GM21717 (cell line): Measurements from ENCODE around the gene IGSF22.
A peak's percentile ranks its signal among the peaks of the same experiment; 100 is the strongest.

Experiments
- ATAC-seq: cut with Tn5 transposase; IDR thresholded peaks from one replicate; pipeline ENCODE4 v1.9.1; 2021; ENCODE audit warnings: mild to moderate bottlenecking, moderate library complexity; ENCODE audit not compliant: unreplicated experiment

IGSF22 gene

DNA sequence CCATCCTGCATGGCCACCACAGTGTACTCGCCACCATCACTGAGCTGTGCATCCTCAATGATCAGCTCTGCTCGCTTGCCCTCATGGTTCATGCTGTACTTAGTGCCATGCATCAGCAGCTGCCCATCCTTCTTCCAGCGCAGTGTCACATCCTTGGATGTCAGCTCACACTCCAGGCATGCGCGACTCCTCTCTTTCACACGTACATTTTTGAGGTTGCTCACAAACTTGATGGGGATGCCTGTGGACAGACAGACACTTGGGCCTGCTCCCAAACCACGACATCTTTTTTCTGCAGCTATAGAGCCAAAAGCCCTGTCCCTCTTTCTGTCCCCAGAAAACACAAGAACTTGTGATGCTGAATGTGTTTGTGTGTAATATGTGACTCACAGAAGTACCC lies 10.5 kb downstream of the IGSF22 start:
- ATAC-seq: no peak

DNA sequence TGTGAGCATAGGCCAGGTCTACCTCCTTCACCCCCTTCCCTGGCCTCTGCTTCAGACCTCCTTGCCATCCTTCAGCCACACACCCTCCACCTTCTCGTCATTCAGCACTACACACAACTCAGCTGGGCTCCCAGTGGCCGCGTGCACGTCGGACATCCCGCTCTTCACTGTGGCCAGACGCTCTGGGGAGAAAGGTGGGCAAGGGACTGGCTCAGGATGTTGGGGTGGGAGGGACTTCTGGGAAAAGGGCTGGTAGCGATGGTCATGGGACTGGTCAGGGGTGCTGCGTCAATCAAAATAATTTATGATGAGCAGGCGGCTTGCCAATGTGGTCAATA lies 11.6 kb downstream of the IGSF22 start:
- ATAC-seq: no peak

DNA sequence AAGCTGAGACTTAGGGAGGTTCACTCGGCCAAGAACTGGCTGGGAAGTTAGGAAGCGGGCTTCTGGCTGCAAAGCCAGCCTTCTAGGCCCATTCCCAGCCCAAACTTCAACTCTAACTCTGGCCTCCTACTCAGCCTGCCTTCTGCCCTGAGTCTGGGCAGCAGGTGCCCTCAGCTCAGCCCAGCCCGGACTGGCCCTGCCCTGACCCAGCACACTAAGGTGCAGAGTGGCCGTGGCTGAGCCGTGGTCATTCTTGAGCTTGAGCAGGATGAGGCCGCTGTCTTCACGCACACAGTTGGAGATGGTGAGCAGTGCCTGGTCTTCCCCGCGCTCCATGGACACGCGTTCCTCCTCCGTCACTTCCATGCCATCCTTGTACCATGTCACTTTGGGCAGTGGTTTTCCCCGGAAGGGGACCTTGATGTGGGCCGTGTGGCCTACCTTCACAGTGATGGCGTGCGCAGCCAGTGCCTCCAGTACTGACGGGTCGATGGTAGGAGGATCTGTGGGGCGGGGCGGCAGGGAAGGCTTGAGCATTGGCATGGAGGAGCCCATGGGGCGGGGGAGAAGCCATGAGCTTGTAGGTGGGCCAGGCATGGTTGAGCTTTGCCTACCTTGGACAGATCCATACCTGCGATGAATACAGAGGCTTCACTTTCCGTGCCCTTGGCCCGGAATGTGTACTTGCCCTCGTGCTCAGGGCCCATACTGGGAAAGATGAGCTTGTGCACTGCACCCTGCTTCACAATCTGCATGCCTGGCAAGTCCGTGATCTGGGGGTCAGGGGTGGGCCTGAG lies 12.1 kb downstream of the IGSF22 start:
- ATAC-seq: no peak

DNA sequence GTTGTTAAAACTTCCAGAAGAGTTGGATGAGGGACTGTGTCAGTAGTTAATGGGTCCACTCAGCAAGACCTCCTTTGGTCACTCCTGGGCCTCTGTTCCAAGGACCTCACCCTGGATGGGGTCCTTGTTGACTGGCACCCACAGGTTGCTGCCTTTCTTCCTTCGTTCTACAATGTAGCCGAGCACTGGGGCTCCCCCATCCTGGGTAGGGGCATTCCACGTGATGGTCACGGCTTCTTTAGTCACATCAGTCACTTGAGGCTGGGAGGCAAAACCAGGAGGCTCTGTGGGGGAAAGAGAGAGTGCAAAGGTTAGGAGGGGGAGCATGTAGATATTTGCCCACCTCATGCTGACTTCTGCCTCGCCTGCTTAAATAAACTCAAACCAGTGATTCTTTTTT lies 15.4 kb downstream of the IGSF22 start:
- peak; percentile 57 for ATAC-seq

DNA sequence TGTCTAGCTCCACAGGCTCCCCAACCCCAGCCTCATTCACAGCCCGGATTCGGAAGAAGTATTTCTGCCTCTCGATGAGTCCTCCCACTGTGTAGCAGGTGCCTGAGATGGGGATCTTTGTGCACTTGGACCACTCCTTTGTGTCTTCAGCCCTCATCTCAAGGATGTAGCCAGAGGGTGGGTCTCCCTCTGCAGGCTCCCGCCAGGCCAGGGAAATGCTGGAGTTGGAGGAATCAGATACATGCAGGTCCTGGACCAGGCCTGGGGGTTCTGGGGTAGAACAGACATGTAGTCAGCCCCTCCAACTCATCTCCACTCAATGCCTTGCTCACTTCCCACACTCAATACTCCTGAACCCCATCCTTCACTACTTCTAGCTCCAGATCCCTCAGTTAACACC lies 16.6 kb downstream of the IGSF22 start:
- no peak for ATAC-seq

DNA sequence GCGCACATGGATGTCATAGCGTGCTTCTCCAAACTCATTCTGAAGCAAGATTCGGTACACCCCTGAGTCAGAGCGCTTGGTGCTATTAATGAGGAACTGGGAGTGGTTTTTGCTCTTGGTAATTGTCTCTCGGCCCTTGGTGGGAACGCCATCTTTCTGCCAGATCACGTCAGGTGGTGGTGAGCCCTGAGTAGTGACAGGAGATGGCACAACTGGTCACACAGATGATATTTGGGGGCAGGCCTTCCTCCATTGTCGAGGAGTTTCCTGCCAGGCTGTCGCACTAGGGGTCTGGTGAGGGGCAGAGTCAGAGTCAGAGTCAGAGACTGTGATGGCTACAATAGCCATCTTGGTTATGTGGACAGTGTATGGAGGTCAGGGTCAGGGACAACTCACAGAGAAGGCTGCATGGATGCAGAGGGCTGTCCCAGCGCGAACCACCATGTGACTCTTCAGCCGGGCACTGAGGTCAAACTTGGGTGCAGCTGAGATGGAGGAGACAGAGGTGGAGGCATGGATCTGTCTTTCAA lies 18.1 kb downstream of the IGSF22 start:
- ATAC-seq: no peak

DNA sequence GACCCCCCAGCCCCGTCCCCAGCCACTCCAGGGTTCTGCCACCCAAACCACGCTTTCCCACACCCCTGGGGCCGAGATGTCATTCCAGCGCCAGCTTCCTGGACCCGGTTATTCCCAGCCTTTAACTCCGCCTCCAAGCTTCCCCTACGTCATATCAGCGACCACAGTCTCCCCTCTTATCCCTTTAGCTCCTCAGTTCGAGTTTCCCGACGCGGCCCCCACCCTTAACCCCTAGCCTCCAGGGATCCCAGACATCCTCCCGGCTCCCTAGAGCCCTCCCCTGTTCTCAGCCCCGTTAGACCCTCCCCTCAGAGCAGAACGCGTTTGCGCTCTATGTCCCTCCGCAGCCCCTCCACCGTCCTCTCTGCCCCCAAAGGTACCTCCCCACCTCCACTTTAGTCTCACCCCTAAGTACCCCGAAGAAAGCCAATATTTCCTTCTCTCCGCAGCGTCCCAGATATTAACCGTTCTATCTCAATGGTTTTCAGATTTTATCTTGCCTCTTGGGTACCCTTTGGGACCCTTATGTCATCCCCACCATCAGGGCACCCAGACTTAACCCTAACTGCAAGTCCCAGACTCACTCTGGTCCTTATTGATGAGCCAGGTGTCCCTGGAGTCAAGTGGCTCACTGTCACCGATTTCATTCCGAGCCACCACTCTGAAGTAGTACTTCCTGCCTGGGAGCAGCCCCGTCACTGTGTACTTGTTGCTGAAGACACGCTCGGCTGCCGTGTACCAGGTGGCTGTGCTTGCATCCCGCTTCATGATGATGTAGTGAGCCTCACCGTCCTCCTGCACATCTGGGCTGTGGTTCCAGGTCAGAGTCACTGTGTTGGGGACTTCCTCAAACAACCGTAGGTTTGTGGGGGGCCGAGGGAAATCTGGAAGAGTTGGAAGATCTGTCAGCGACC lies 19.4 kb downstream of the IGSF22 start:
- ATAC-seq: no peak

DNA sequence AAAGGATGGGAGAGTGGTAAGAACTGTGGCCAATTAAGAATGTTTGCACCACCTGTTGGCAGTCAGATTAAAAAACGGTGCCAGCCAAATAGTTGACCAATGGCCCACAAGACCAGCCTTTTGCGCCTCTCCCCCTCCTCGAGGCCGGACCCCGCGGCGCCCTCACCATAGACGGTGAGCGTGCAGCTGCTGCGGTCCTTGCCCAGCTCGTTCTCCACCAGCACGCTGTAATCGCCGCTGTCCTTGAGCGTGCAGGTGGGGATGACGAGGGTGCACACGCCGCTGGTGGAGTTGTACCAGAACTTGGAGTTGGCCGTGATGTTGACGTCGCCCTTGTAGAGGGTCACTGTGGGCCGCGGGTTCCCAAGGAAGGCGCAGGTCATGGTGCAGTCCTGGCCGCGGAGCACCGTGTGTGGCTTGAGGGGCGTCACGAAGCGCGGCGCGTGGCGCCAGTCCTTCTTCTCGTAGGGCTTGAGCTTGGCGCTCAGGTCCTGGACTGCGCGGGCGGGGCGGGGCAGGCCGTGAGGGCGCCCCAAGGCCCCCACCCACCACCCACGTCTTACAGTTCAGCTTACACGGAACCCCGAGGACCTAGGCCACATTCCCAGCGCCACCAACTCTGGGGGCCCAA lies 20.2 kb downstream of the IGSF22 start:
- ATAC-seq: no peak

DNA sequence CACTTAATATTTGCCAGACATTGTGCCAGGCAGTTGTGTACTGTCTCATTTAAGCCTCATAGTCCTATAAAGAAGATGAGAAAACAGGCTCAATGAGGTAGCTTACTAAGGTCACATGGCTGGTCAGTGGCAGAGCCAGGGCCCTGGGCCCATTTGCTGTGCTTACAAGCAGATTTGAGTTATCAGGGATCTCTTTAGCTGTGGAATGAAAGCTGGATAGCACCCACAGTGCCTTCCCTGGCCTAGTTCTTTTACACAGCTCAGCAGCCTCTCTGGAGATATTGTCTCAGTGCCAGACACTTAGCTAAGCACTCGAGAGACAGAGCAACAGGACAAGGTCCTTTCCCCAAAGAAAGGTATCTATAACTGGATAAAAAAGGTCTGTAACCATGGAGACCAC lies 21.3 kb downstream of the IGSF22 start:
- no peak for ATAC-seq

DNA sequence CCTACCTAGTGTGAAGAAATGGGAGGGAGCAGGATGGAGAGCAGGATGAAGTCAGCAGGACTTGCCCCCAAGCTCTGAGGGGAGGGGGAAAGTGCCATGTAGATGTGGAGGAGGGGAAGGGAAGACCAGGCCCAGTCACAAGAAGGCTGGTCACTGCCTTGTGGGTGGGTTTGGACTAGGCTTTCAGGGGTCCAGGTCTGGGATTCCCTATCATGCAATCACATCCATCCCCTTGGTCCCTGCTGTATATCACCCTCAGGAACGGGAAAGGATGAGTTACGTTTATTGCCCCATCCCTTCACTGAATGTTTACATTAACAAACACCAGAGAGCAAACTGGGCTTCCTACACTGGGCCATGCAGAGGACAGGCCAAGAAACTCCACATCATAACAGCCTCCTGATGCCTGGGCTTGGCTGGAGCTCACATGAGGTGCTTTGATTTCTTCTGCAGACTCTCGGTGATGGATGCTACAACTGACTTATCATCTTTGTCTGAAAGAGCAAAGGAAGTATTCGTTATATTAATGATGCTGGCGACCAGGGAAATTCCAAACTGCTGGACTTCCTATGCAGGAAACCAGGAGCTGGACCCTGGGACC lies 21.8 kb downstream of the IGSF22 start:
- ATAC-seq: no peak

DNA sequence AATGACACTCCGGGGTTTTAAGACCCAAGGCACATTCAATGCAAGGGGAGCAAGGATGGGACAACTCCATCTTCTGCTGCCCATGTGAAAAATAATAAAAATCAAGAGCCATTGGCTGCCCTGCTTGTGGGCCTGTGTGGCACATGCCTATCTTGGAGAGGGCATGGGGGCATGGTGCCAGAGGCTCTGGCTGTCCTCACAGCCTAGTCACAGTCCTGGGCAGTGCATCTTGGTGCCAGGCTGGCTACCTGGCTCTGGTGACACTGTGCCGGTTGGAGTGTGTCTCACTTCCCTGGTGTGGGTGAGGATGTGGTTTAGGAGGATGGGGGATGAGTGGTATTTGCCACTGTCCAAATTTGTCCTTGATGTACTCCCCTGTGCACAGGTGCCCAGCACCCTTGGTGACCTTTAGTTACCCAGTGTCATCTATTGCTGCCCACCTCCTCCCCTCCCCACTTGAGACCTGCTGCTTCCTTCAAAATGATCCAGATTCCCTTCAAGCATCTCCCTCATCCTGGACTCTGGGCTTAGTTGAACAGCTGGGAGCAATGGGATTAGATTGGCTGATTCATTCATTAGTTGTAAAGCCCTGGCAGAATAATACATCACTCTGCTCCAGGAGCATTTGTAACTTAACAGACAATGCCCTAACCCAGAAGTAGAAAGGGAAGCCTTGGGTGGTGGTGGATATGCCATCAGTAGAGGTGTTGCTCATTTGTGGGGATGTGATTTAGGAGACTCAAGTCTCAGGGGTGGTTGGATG lies 22.8 kb downstream of the IGSF22 start:
- ATAC-seq: no peak

DNA sequence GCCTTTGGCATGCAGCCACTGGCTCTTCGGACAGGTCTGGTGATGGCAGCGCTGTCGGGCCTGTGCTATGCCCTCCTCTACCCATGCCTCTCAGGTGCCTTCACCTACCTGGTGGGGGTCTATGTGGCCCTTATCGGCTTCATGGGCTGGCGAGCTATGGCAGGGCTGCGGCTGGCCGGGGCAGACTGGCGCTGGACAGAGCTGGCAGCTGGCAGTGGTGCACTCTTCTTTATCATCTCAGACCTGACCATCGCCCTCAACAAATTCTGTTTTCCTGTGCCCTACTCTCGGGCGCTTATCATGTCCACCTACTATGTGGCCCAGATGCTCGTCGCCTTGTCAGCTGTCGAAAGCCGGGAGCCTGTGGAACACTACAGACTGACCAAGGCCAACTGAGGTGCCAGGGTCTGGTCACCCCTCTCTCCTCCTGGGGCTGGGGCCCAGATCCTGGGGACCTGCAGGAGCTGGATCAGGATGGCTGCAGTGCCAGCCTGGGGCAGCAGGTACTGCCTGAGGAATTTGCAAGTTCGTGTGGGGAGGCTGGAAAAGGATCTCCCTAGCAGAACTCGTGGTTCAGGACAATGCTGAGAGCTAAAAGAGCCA lies 24.3 kb downstream of the IGSF22 start:
- no peak for ATAC-seq

DNA sequence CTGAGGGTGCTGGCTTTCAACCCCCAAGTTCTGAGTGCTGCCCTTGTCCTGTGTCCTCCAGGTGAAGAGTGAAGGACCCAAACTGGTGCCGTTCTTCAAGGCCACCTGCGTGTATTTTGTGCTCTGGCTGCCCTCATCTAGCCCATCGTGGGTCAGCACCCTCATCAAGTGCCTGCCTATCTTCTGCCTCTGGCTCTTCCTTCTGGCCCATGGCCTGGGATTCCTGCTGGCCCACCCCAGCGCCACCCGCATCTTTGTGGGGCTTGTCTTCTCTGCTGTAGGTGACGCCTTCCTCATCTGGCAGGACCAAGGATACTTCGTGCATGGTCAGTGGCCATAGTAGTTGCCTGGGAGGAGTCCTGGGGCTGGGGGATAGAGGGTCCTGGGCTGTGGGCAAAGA lies 25.1 kb downstream of the IGSF22 start:
- ATAC-seq: no peak

DNA sequence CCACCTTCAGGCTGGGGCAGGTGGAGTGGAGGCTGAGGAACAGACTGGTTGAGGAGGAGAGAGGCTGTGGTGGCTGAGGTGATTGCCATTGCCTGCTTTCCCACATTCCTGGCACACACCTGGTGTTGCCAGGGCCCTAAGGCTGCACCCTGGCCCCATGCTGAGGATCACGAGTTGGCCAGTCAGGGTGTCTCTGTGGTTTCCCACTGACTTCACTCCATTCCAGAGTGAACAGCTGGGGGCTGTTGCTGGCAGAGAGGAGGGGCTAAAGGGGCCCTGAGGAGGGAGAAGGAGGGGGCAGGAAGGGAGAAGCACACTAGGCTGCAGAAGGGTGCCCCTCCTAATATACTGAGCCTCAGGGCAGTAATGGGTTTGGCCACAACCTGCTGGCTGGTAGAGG lies 25.6 kb downstream of the IGSF22 start:
- no peak for ATAC-seq

DNA sequence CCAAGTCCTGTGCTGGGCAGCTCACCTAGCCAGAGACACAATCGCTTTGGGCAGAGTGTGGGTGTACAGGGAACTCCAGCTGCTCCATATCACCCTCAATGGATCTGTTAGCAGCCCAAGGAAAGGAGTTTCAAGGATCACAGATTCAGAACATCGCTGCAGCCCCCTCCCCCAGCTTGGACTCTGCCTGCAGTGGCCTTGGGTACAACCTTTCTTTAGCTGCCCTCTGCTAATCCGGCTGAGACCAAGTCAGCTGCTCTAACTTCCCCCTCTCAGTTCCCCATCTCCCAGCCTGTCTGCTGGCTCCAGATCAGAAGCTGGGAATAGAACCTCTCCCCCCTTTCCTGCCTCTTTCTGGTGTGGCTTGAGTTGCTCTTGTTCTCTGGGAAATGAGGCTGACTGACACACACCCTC lies 26.1 kb downstream of the IGSF22 start:
- no peak for ATAC-seq

DNA sequence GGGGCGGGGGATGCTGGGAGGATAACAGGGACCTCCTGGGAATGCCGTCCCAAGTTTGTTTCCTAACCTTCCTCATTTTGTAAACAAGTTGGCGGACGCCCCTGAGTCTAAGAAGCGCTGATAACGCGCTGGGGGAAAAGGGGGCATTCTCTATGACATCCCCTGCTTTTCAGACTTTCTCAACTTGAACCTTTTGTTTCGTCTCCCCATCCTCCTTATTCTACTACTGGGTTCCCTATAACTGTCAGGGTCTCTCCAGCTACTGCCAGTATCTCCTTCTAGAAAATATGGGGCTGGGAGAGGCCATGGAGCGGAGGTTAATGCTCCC lies 26.8 kb downstream of the IGSF22 start:
- ATAC-seq: no peak

DNA sequence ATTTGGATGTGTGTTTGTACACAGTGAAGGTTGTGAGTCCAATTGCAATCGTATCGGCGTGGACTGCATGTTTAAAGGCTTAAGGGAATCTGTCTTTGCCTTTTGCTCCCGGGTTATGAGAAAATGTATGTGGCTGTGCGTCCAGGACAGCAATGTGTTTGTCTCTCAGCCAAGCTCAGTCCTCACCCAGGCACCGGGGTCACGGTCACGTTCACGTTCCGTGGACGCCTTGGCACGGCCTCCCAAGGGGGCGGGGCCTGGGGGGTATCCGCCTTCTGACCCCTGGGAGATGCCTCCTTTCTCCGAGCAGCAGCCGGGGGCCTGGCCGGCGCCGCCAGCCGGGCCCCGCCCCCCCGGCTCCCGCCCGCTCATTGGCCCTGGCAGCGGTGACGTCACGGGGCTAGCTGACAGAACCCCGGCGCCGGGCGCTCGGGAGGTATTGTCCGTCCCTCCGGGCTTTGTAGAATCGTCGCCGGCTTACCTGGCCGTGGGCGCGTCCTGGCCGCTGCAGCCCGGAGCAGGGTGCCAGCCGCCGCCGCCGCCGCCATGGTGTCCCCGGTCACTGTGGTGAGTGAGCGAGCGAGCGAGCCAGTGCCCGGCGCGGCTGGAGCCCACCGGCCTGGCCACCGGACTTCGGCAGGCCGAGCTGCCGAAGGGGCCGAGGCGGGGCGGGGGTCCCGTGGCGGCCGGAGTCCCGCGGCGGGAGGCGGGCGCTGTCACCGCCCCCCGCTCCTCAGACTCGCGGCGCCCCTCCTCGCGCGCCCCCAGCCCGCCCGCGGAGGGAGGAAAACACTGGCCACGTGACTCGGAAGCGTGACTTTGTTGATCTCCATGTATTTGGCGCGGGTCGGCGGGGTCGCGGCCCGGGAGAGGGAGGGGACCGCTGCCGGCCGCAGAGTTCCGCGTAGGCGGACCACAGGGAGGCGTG lies 27.4 kb downstream of the IGSF22 start, which contains the start of gene TMEM86A:
Gene TMEM86A (plus strand): TSS at position 439 of the 928 bp plus-strand sequence. CDS start 108 bp downstream, at position 547.
- peak; percentile 82 for ATAC-seq

DNA sequence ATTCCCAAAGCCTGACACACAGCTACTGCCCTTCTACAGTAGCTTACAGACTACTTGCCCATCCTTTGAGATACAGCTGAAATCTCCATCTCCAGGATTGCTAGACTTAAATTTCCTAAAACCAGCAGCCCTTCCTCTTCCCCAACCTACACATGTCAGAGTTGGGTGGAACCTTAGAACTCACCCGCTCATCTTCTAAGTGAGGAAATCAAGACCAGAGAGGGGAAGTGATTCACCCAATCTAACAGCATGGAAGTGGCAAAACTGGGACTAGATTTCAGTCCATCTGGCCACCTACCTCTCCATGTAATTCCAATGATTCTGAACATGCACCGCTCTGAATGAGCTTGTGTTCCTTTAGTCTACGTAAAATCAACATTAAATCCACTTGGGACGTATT lies 28.4 kb downstream of the IGSF22 start:
- ATAC-seq: no peak
